ENCODE measurements around the gene EDA. TPM values are rescaled to one million over a fixed set of nuclear protein-coding genes. Genes with fewer than 3 reads are reported as not detected.

The EDA gene
- total RNA-seq, 1 experiment from 2014 or later, result 0.23 TPM

- Histone ChIP-seq H3K9me3 (ENCODE audit: control insufficient read depth, insufficient read depth, low read depth, low read length) (no peaks in the 10 kb centered on the region), H3K4me3 (ENCODE audit: low read depth in 2 of 2, low read length in 2 of 2) (no peak overlapping the region), H3K27me3 (ENCODE audit: control insufficient read depth, insufficient read depth, low read length) (no peaks in the 10 kb centered on the region), H3K27ac (ENCODE audit: low read length) (no peak overlapping the region), H3K4me1 (ENCODE audit: control insufficient read depth, insufficient read depth, low read length) (no peaks in the 10 kb centered on the region), H3K36me3 (ENCODE audit: control insufficient read depth, insufficient read depth, low read length) (no peaks in the 10 kb centered on the region)
- DNase-seq (ENCODE audit: low read depth, low spot score) (no peak), ATAC-seq (no peak)
- ChIA-PET CTCF (interaction anchor here (0.5 kb wide), 1 partner anchor 71 kb away, joined by 6 read pairs; no protein-coding TSS in a partner anchor), POLR2A (interaction anchor here (0.6 kb wide), 1 partner anchor 14 kb away, joined by 3 read pairs; no protein-coding TSS in a partner anchor)
- intact Hi-C loops (cut with micrococcal nuclease; ENCODE audit: unreplicated experiment), result no loop called here
- no TSS peak for BruUV-seq (replicated peaks)
- in situ Hi-C loops (cut with HindIII; ENCODE audit: low pct_unique_long_range_greater_than_20kb, low sequenced_read_pairs), result no loop called here
- no peak for TF ChIP-seq TCF7L2 (IDR thresholded peaks at IDR 0.05; ENCODE audit: low read depth, low read length)
- TF ChIP-seq SIN3A (IDR thresholded peaks at IDR 0.05; ENCODE audit: borderline replicate concordance, insufficient read depth, low read depth, low read length), result no peak
- TF ChIP-seq POLR2AphosphoS5 (IDR thresholded peaks at IDR 0.05; ENCODE audit: low read depth, low read length), result no peak
- no peak for TF ChIP-seq CTCF (IDR thresholded peaks at IDR 0.05)
- TF ChIP-seq REST (IDR thresholded peaks at IDR 0.05; ENCODE audit: insufficient read depth in 1 of 2, low read depth in 2 of 2, low read length in 1 of 2), result no peak
Measured at GRCh38 chrX:70026851-70027200, 410.9 kb downstream of the EDA start.

DNA sequence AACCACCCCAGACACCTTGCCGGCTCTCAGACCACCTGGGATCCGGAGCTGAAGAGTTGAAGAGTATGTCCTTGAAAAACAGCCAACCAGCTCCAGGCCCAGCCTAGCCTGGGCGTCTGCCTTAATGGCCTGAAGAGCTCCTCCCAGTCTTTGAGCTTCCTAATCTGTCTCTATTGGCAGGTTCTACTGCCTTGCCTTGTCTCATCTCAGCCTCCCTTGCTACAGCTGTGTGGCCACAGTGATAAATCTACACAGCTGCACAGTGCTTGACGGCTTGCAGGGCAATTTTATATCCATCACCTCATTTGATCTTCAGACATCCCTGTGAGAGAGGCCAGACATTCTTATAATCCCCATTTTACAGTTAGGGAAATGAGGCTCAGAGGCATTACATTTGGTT is 413.9 kb downstream of the EDA start:
- POLR2A ChIA-PET, result interaction anchor here (0.5 kb wide), 1 partner anchor 59 kb away, joined by 3 read pairs; no protein-coding TSS in a partner anchor
- CTCF ChIA-PET, result interaction anchor here (1.9 kb wide), 1 partner anchor 491 kb away, joined by 5 read pairs; no protein-coding TSS in a partner anchor

More for the DNA sequence above, 413.9 kb downstream of the EDA start:
- no peaks in the 10 kb centered on the region for H3K36me3 ChIP-seq (ENCODE audit: control insufficient read depth, insufficient read depth, low read length)
- no peaks in the 10 kb centered on the region for H3K4me1 ChIP-seq (ENCODE audit: control insufficient read depth, insufficient read depth, low read length)
- H3K27me3 ChIP-seq (ENCODE audit: control insufficient read depth, insufficient read depth, low read length), result no peaks in the 10 kb centered on the region
- BruUV-seq (replicated peaks), result no TSS peak
- no peak for ATAC-seq
- H3K9me3 ChIP-seq (ENCODE audit: control insufficient read depth, insufficient read depth, low read depth, low read length), result no peaks in the 10 kb centered on the region
- no peak overlapping the region for H3K4me3 ChIP-seq (ENCODE audit: low read depth in 2 of 2, low read length in 2 of 2)
- in situ Hi-C loops (cut with HindIII; ENCODE audit: low pct_unique_long_range_greater_than_20kb, low sequenced_read_pairs), result no loop called here
- TF ChIP-seq POLR2AphosphoS5 (IDR thresholded peaks at IDR 0.05; ENCODE audit: low read depth, low read length), result no peak
- no peak for TF ChIP-seq CTCF (IDR thresholded peaks at IDR 0.05)
- TF ChIP-seq TCF7L2 (IDR thresholded peaks at IDR 0.05; ENCODE audit: low read depth, low read length), result no peak
- TF ChIP-seq REST (IDR thresholded peaks at IDR 0.05; ENCODE audit: insufficient read depth in 1 of 2, low read depth in 2 of 2, low read length in 1 of 2), result no peak
- TF ChIP-seq SIN3A (IDR thresholded peaks at IDR 0.05; ENCODE audit: borderline replicate concordance, insufficient read depth, low read depth, low read length), result no peak
- intact Hi-C loops (cut with micrococcal nuclease; ENCODE audit: unreplicated experiment), result loop anchor here (10.0 kb wide), 1 partner anchor 535 kb away; no protein-coding TSS in a partner anchor
- H3K27ac ChIP-seq (ENCODE audit: low read length), result no peak overlapping the region
- DNase-seq (ENCODE audit: low read depth, low spot score), result no peak

Data from Panc1 (cell line).